Cardiac fibroblast (primary cell): ENCODE data around the gene GRK4.
"Not testable (repeated sequence)": the region's sequence is repeated elsewhere in the genome, so short reads cannot be mapped to it uniquely, and the experiment has no call there.

Experiments used
- DNase-seq, 2 donors: peaks; one replicate each; pipeline versions ENCODE4 v3.0.0 to v3.0.0-alpha.2; 2010; ENCODE audit warnings: low read depth in 2 of 2
- H3K4me3 ChIP-seq, 2 donors: replicated peaks in 1 of 2; 1 replicate in 1 of 2; 2 replicates in 1 of 2; pipeline ENCODE4 v1.5.1; 2011; ENCODE audit warnings: low read depth in 2 of 2, low read length in 2 of 2, mild to moderate bottlenecking in 2 of 2, moderate library complexity in 1 of 2
- TF ChIP-seq, protein P1 (sequence below): IDR thresholded peaks from one replicate; pipeline ENCODE4 v1.5.1; 2011; ENCODE audit warnings: low read depth, mild to moderate bottlenecking, low read length, inconsistent platforms

GRK4 gene

GRCh38 chr4:2943364-2944090, 19.8 kb upstream of the GRK4 start:
- H3K4me3 ChIP-seq, result no peak overlapping the region
- TF ChIP-seq, protein P1, sequence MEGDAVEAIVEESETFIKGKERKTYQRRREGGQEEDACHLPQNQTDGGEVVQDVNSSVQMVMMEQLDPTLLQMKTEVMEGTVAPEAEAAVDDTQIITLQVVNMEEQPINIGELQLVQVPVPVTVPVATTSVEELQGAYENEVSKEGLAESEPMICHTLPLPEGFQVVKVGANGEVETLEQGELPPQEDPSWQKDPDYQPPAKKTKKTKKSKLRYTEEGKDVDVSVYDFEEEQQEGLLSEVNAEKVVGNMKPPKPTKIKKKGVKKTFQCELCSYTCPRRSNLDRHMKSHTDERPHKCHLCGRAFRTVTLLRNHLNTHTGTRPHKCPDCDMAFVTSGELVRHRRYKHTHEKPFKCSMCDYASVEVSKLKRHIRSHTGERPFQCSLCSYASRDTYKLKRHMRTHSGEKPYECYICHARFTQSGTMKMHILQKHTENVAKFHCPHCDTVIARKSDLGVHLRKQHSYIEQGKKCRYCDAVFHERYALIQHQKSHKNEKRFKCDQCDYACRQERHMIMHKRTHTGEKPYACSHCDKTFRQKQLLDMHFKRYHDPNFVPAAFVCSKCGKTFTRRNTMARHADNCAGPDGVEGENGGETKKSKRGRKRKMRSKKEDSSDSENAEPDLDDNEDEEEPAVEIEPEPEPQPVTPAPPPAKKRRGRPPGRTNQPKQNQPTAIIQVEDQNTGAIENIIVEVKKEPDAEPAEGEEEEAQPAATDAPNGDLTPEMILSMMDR, result no peak
- DNase-seq, result no peak

GRCh38 chr4:2944091-2944482, 19.3 kb upstream of the GRK4 start:
- no peak overlapping the region for H3K4me3 ChIP-seq
- DNase-seq, result no peak
- TF ChIP-seq, protein P1, result no peak

- no peak overlapping the region for H3K4me3 ChIP-seq
- DNase-seq, result no peak
- TF ChIP-seq, protein P1, result no peak
Measured at GRCh38 chr4:2944586-2945526, 18.5 kb upstream of the GRK4 start.

DNA sequence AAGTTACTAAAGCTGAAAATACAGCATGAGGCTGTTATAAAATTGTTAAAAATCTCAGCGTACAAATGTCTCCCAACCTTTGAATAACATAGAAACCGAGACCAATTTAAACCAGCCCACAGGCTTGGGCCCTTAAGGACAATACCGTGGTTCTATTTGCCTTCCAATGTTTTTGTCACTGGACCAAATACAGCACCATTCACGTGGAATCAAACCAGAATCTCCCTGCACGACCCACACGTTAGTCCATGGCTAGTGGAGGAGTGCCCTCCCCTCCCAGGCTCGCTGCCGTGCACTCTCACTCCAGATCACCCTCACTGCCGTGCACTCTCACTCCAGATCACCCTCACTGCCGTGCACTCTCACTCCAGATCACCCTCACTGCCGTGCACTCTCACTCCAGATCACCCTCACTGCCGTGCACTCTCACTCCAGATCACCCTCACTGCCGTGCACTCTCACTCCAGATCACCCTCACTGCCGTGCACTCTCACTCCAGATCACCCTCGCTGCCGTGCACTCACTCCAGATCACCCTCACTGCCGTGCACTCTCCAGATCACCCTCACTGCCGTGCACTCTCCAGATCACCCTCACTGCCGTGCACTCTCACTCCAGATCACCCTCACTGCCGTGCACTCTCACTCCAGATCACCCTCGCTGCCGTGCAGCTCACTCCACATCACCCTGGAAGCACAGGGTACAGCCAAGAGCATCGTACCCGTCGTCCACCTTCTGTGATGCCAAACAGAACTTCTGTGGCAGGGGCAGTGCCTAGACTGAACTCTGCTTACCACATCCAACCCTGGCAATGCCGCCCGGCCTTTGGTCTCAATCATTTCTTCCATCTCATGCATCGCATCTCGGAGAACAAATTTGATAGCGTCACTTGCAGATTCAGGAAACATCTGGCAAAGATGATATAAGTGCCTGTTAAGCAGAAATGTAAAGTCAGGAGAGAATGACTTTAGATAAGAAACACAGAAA, 17.5 kb upstream of the GRK4 start:
- H3K4me3 ChIP-seq, DNase-seq: not testable (repeated sequence)

GRCh38 chr4:2946812-2947600, 16.4 kb upstream of the GRK4 start:
- no peak for DNase-seq
- no peak overlapping the region for H3K4me3 ChIP-seq
- TF ChIP-seq, protein P1, result no peak

GRCh38 chr4:2947926-2948325, 15.4 kb upstream of the GRK4 start:
- H3K4me3 ChIP-seq, result no peak overlapping the region
- TF ChIP-seq, protein P1, result no peak
- no peak for DNase-seq
